Vagina (tissue), 2 donors: ENCODE results near the gene SUCLA2. TPM values are rescaled to one million over a fixed set of nuclear protein-coding genes. Genes with fewer than 3 reads are reported as not detected.

Experiments
- DNase-seq, 2 donors: peaks; one replicate each; pipeline ENCODE4 v3.0.0-alpha.2; 2017; ENCODE audit errors: extremely low spot score in 2 of 2
- H3K27ac ChIP-seq: fragments of 200-600 bp; sonication (generic); one replicate; pipeline ENCODE4 v1.5.1; 2019
- H3K27me3 ChIP-seq: fragments of 200-600 bp; sonication (generic); one replicate; pipeline ENCODE4 v1.5.1; 2019
- H3K36me3 ChIP-seq, 2 donors: fragments of 200-600 bp; sonication (generic); one replicate each; pipeline ENCODE4 v1.5.1; 2017 to 2019
- H3K4me1 ChIP-seq: fragments of 200-600 bp; sonication (generic); one replicate; pipeline ENCODE4 v1.5.1; 2019
- H3K4me3 ChIP-seq, 2 donors: fragments of 200-600 bp; sonication (generic); 1 replicate in 1 of 2; 2 replicates in 1 of 2; pipeline ENCODE4 v1.5.1; 2016 to 2019
- H3K9me3 ChIP-seq: fragments of 200-600 bp; sonication (generic); one replicate; pipeline ENCODE4 v1.5.1; 2019
- POLR2A ChIP-seq, 2 donors: fragments of 450-650 bp; IDR thresholded peaks; one replicate each; pipeline ENCODE4 v1.6.1; 2017; ENCODE audit warnings: antibody characterized with exemption in 2 of 2, mild to moderate bottlenecking in 2 of 2, moderate library complexity in 2 of 2
- POLR2AphosphoS5 ChIP-seq, 2 donors: sonication (generic); formaldehyde crosslinking; IDR thresholded peaks; one replicate each; pipeline ENCODE4 v1.9.0; 2017; ENCODE audit warnings: antibody characterized with exemption in 2 of 2, mild to moderate bottlenecking in 2 of 2, low read depth in 1 of 2; ENCODE audit not compliant: insufficient read depth in 1 of 2
- intact Hi-C: fragments of 100-400 bp; cut with DNase I; formaldehyde crosslinking; loops from one replicate; pipeline ENCODE4 v1.15.1; 2023
- total RNA-seq: library from RNA; depleted of rRNA; stranded (reverse); fragments of >200 nt; gene quantifications from one replicate; pipeline ENCODE4 v1.2.3, GENCODE V29; 2016
- TF ChIP-seq, protein P1 (sequence below), 3 experiments: fragments of 450-650 bp in 2 of 3; fragments of 200-600 bp in 1 of 3; sonication (generic) in 1 of 3; IDR thresholded peaks; one replicate each; pipeline ENCODE4 v1.5.1; 2017 to 2019; ENCODE audit warnings: antibody characterized with exemption in 3 of 3, mild to moderate bottlenecking in 2 of 3, moderate library complexity in 2 of 3

The SUCLA2 gene
- total RNA-seq, 1 donor from 2014 or later = 51.1 TPM

DNA sequence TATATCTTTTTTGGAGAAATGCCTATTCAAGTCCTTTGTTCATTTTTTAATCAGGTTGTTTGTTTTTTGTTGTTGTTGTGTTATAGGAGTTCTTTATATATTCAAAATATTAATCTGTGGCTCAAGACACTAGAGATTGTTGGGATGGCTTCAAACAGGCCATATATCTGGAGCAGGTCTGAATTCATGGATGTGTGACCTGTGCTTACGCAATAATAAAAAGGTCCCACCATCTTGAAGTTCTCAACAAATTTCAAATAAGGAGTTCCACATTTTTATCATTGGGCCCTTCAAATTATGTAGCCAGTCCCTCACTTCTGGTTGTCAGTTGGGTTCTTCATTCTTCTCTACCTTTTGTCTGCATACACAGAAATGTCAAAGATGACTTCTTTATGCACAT is 18.7 kb upstream of the SUCLA2 start:
- no peaks in the 10 kb centered on the region for H3K4me1 ChIP-seq
- H3K27ac ChIP-seq = no peak overlapping the region
- H3K4me3 ChIP-seq = no peak overlapping the region
- TF ChIP-seq POLR2AphosphoS5 (IDR thresholded peaks at IDR 0.05; ENCODE audit: insufficient read depth in 1 of 2, low read depth in 1 of 2) = no peak
- TF ChIP-seq, protein P1, sequence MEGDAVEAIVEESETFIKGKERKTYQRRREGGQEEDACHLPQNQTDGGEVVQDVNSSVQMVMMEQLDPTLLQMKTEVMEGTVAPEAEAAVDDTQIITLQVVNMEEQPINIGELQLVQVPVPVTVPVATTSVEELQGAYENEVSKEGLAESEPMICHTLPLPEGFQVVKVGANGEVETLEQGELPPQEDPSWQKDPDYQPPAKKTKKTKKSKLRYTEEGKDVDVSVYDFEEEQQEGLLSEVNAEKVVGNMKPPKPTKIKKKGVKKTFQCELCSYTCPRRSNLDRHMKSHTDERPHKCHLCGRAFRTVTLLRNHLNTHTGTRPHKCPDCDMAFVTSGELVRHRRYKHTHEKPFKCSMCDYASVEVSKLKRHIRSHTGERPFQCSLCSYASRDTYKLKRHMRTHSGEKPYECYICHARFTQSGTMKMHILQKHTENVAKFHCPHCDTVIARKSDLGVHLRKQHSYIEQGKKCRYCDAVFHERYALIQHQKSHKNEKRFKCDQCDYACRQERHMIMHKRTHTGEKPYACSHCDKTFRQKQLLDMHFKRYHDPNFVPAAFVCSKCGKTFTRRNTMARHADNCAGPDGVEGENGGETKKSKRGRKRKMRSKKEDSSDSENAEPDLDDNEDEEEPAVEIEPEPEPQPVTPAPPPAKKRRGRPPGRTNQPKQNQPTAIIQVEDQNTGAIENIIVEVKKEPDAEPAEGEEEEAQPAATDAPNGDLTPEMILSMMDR (IDR thresholded peaks at IDR 0.05) = no peak
- TF ChIP-seq POLR2A (IDR thresholded peaks at IDR 0.05) = no peak
- H3K27me3 ChIP-seq = no peaks in the 10 kb centered on the region
- DNase-seq = no peak
- H3K9me3 ChIP-seq = no peaks in the 10 kb centered on the region
- intact Hi-C loops = no loop called here
- H3K36me3 ChIP-seq = no peaks in the 10 kb centered on the region

DNA sequence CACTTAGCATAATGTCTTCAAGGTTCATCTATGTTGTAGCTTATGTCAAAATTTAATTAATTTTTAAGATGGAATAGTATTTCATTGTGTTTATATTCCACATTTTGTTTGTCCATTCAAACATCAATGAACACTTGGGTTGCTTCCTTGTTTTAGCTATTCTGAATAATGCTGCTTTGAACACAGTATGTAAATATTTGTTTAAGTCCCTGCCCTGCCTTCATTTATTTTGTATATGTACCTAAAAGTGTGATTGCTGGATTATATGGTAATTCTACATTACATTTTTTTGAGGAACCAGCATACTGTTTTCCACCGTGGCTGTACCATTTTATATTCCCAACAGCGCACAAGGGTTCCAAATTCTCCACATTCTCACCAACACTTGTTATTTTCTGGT is 17.6 kb upstream of the SUCLA2 start:
- H3K36me3 ChIP-seq = no peaks in the 10 kb centered on the region
- intact Hi-C loops = no loop called here
- no peak overlapping the region for H3K27ac ChIP-seq
- no peaks in the 10 kb centered on the region for H3K27me3 ChIP-seq
- H3K9me3 ChIP-seq = no peaks in the 10 kb centered on the region
- TF ChIP-seq POLR2AphosphoS5 (IDR thresholded peaks at IDR 0.05; ENCODE audit: insufficient read depth in 1 of 2, low read depth in 1 of 2) = no peak
- TF ChIP-seq, protein P1 (IDR thresholded peaks at IDR 0.05) = no peak
- no peak for TF ChIP-seq POLR2A (IDR thresholded peaks at IDR 0.05)
- no peak overlapping the region for H3K4me3 ChIP-seq
- DNase-seq = no peak
- H3K4me1 ChIP-seq = no peaks in the 10 kb centered on the region

DNA sequence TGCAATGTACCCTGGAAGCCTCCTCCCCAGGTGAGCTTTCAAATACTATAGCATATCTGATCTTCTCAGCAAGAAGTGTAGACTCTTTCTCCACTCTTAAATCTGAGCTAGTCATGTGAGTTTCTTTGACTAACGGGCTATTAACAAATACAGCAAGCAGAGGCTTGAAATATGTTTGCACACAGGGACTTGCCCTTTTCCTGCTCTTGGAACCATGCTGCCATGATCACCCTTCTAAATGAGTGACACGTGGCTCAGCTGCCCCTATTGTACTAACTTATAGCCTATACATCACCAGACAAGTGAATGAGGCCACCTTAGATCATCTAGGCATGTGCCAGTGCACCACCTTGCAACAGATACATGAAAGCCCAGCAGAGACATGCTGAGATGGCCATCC is 13.3 kb upstream of the SUCLA2 start:
- no peak overlapping the region for H3K4me3 ChIP-seq
- no peak overlapping the region for H3K27ac ChIP-seq
- H3K9me3 ChIP-seq = no peaks in the 10 kb centered on the region
- H3K36me3 ChIP-seq = no peaks in the 10 kb centered on the region
- H3K4me1 ChIP-seq = no peaks in the 10 kb centered on the region
- H3K27me3 ChIP-seq = no peaks in the 10 kb centered on the region
- intact Hi-C loops = no loop called here
- no peak for DNase-seq
- TF ChIP-seq, protein P1 (IDR thresholded peaks at IDR 0.05) = no peak
- TF ChIP-seq POLR2AphosphoS5 (IDR thresholded peaks at IDR 0.05; ENCODE audit: insufficient read depth in 1 of 2, low read depth in 1 of 2) = no peak
- TF ChIP-seq POLR2A (IDR thresholded peaks at IDR 0.05) = no peak

DNA sequence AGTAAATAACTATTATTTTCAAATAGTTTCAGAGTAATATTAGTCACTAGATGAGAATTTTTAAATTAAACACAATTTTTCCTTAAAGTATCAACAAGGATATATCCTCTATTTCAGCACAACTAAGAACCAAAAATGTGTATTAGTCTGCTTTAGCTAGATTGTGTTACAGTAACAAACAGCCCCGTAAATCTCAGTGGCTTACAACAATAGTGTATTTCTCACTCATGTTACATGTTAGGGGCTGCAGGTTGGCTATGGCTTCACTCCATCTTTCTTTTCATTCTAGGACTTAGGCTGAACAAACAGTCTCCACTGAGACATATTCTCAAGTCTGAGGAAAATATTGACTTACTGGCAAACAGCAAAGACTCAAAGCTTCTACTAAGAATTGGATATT is 11.6 kb upstream of the SUCLA2 start:
- DNase-seq = no peak
- Histone ChIP-seq H3K4me1 (no peaks in the 10 kb centered on the region), H3K4me3 (no peak overlapping the region), H3K9me3 (no peaks in the 10 kb centered on the region), H3K27ac (no peak overlapping the region), H3K27me3 (no peaks in the 10 kb centered on the region), H3K36me3 (no peaks in the 10 kb centered on the region)
- TF ChIP-seq, protein P1 (IDR thresholded peaks at IDR 0.05) = no peak
- TF ChIP-seq POLR2A (IDR thresholded peaks at IDR 0.05) = no peak
- TF ChIP-seq POLR2AphosphoS5 (IDR thresholded peaks at IDR 0.05; ENCODE audit: insufficient read depth in 1 of 2, low read depth in 1 of 2) = no peak
- intact Hi-C loops = no loop called here

DNA sequence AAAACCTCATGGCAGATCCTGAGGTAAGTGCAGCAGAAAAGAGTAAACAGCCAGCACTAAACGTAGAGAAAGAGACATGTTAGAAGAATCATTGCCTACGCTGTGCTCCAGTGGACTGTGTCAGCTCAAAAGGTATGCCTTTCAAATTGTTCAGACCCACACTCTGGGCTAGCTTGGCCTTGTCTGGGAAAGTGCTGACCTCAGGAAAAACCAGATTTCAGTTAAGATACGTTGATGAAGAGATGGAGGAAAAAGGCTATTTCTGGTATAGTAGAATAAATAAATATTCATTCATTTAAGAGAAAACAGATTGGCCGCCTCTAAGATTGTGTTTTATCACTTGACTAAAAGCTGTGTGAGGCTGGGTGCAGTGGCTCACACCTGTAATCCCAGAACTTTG is 9.6 kb upstream of the SUCLA2 start:
- Histone ChIP-seq H3K4me3 (no peak overlapping the region), H3K27ac (no peak overlapping the region), H3K4me1 (no peaks in the 10 kb centered on the region), H3K36me3 (no peaks in the 10 kb centered on the region), H3K9me3 (no peaks in the 10 kb centered on the region), H3K27me3 (no peaks in the 10 kb centered on the region)
- DNase-seq = no peak
- intact Hi-C loops = no loop called here
- TF ChIP-seq, protein P1 (IDR thresholded peaks at IDR 0.05) = no peak
- no peak for TF ChIP-seq POLR2AphosphoS5 (IDR thresholded peaks at IDR 0.05; ENCODE audit: insufficient read depth in 1 of 2, low read depth in 1 of 2)
- TF ChIP-seq POLR2A (IDR thresholded peaks at IDR 0.05) = no peak
